HepG2 (cell line): Measurements from ENCODE around the gene GSK3A. TPM values are rescaled to one million over a fixed set of nuclear protein-coding genes. Genes with fewer than 3 reads are reported as not detected.

Experiments used
- ADNP ChIP-seq: sonication (generic); formaldehyde crosslinking; IDR thresholded peaks from 2 replicates; pipeline ENCODE4 v1.4.0; 2020; ENCODE audit warnings: missing genetic modification reagents
- ATF1 ChIP-seq: IDR thresholded peaks from 2 replicates; pipeline ENCODE4 v1.6.1; 2016; ENCODE audit warnings: mild to moderate bottlenecking, control low read depth
- BRF2 ChIP-seq: sonication (generic); formaldehyde crosslinking; IDR thresholded peaks from 2 replicates; pipeline ENCODE4 v1.8.1; 2022; ENCODE audit warnings: mild to moderate bottlenecking, missing genetic modification reagents
- CCAR2 ChIP-seq: fragments of 200-400 bp; formaldehyde crosslinking; optimal IDR thresholded peaks from 2 replicates; pipeline ENCODE3; 2018; ENCODE audit warnings: low read depth, mild to moderate bottlenecking, low read length, moderate library complexity
- CCDC6 ChIP-seq: sonication (generic); formaldehyde crosslinking; IDR thresholded peaks from 2 replicates; pipeline ENCODE4 v1.8.1; 2022; ENCODE audit warnings: mild to moderate bottlenecking, missing genetic modification reagents, moderate library complexity
- FOXC1 ChIP-seq: sonication (generic); formaldehyde crosslinking; IDR thresholded peaks from 2 replicates; pipeline ENCODE4 v1.8.0; 2022; ENCODE audit warnings: mild to moderate bottlenecking, missing genetic modification reagents, borderline replicate concordance
- GABPB1 ChIP-seq: IDR thresholded peaks from 2 replicates; pipeline ENCODE4 v1.6.1; 2016; ENCODE audit warnings: mild to moderate bottlenecking, missing genetic modification reagents, moderate library complexity, missing compliant biosample characterization
- IKZF4 ChIP-seq: sonication (generic); formaldehyde crosslinking; IDR thresholded peaks from 2 replicates; pipeline ENCODE4 v1.5.1; 2020; ENCODE audit warnings: borderline replicate concordance, mild to moderate bottlenecking, low read depth, missing genetic modification reagents; ENCODE audit errors: not compliant biosample characterization
- KAT2B ChIP-seq: fragments of 150-350 bp; IDR thresholded peaks from 2 replicates; pipeline ENCODE4 v1.6.1; 2014; ENCODE audit warnings: low read depth, low read length, borderline replicate concordance
- KDM5A ChIP-seq: fragments of 200-600 bp; sonication (generic); IDR thresholded peaks from 2 replicates; pipeline ENCODE4 v1.7.0; 2018; ENCODE audit warnings: antibody characterized with exemption, mild to moderate bottlenecking, low read length, borderline replicate concordance
- KLF16 ChIP-seq, 2 experiments: sonication (generic) in 1 of 2; formaldehyde crosslinking in 1 of 2; IDR thresholded peaks; 2 replicates each; pipeline versions ENCODE4 v1.6.1 to v1.8.0; 2016 to 2023; ENCODE audit warnings: missing genetic modification reagents in 2 of 2, missing compliant biosample characterization in 1 of 2
- KLF6 ChIP-seq: IDR thresholded peaks from 2 replicates; pipeline ENCODE4 v1.8.0; 2016; ENCODE audit warnings: missing biosample characterization, missing genetic modification reagents
- NCOA5 ChIP-seq: sonication (generic); formaldehyde crosslinking; IDR thresholded peaks from 2 replicates; pipeline ENCODE4 v1.4.0; 2020; ENCODE audit warnings: missing genetic modification reagents
- RAD21 ChIP-seq: fragments of 450-650 bp; formaldehyde crosslinking; IDR thresholded peaks from 2 replicates; pipeline ENCODE4 v1.5.0; 2020; ENCODE audit warnings: mild to moderate bottlenecking
- SATB2 ChIP-seq: sonication (generic); formaldehyde crosslinking; IDR thresholded peaks from 2 replicates; pipeline ENCODE4 v1.5.0; 2020; ENCODE audit warnings: missing genetic modification reagents
- SNRNP70 ChIP-seq: fragments of 200-400 bp; formaldehyde crosslinking; IDR thresholded peaks from 2 replicates; pipeline ENCODE4 v1.6.1; 2017; ENCODE audit warnings: mild to moderate bottlenecking, low read depth, low read length, moderate library complexity
- TGIF2 ChIP-seq: IDR thresholded peaks from 2 replicates; pipeline ENCODE4 v1.6.1; 2016; ENCODE audit warnings: control low read depth, missing compliant biosample characterization
- TIGD3 ChIP-seq: sonication (generic); formaldehyde crosslinking; IDR thresholded peaks from 2 replicates; pipeline ENCODE4 v1.5.1; 2020; ENCODE audit warnings: mild to moderate bottlenecking, missing genetic modification reagents, borderline replicate concordance
- ZBTB1 ChIP-seq: sonication (generic); formaldehyde crosslinking; IDR thresholded peaks from 2 replicates; pipeline ENCODE4 v1.4.0; 2020; ENCODE audit warnings: missing genetic modification reagents, borderline replicate concordance
- ZMYM4 ChIP-seq: sonication (generic); formaldehyde crosslinking; IDR thresholded peaks from 2 replicates; pipeline ENCODE4 v1.8.1; 2023; ENCODE audit warnings: mild to moderate bottlenecking, missing genetic modification reagents
- ZNF17 ChIP-seq: sonication (generic); formaldehyde crosslinking; IDR thresholded peaks from 2 replicates; pipeline ENCODE4 v1.5.0; 2020; ENCODE audit warnings: mild to moderate bottlenecking, missing genetic modification reagents
- ZNF235 ChIP-seq: sonication (generic); formaldehyde crosslinking; IDR thresholded peaks from 2 replicates; pipeline ENCODE4 v1.8.1; 2023; ENCODE audit warnings: mild to moderate bottlenecking, missing genetic modification reagents, borderline replicate concordance
- ZNF446 ChIP-seq: sonication (generic); formaldehyde crosslinking; IDR thresholded peaks from 2 replicates; pipeline ENCODE4 v1.5.0; 2020; ENCODE audit warnings: mild to moderate bottlenecking, missing genetic modification reagents
- ZNF543 ChIP-seq: sonication (generic); formaldehyde crosslinking; IDR thresholded peaks from 2 replicates; pipeline ENCODE4 v1.4.0; 2020; ENCODE audit warnings: mild to moderate bottlenecking, missing genetic modification reagents
- ZNF605 ChIP-seq: sonication (generic); formaldehyde crosslinking; IDR thresholded peaks from 2 replicates; pipeline ENCODE4 v1.8.0; 2022; ENCODE audit warnings: mild to moderate bottlenecking, missing genetic modification reagents
- ZNF704 ChIP-seq: sonication (generic); formaldehyde crosslinking; IDR thresholded peaks from 2 replicates; pipeline ENCODE4 v1.8.1; 2023; ENCODE audit warnings: mild to moderate bottlenecking, inconsistent platforms, moderate library complexity, missing genetic modification reagents, borderline replicate concordance
- polyA plus RNA-seq, 8 experiments: library from polyadenylated mRNA; depleted of rRNA in 3 of 8; stranded (reverse) in 7 of 8; unstranded in 1 of 8; fragments of >200 nt; fragmentation: Illumina TruSeq in 4 of 8; extraction: Trizol in 4 of 8; gene quantifications; 2 replicates each; pipeline versions ENCODE4 v1.2.1 to v1.2.3, GENCODE V29; 2011 to 2016; ENCODE audit warnings: low read depth in 4 of 8, missing spikeins in 1 of 8, mixed read lengths in 1 of 8; ENCODE audit not compliant: insufficient read depth in 1 of 8
- total RNA-seq, 5 experiments: library from RNA; depleted of rRNA; stranded (reverse); fragments of >200 nt; fragmentation: Illumina TruSeq; extraction: Trizol; gene quantifications; 2 replicates each; pipeline ENCODE4 v1.2.3, GENCODE V29; 2016; ENCODE audit warnings: low read depth in 1 of 5
- TF ChIP-seq, protein P1 (sequence below): sonication (generic); formaldehyde crosslinking; IDR thresholded peaks from 2 replicates; pipeline ENCODE4 v1.5.0; 2020; ENCODE audit warnings: mild to moderate bottlenecking, low read depth, missing genetic modification reagents, borderline replicate concordance

The GSK3A gene
- total and polyA plus RNA-seq, 2 of the 13 experiments (the other 11 are each of a cell fraction or from before 2014, with no cell fraction given), result 16.9 to 52.5 TPM

DNA sequence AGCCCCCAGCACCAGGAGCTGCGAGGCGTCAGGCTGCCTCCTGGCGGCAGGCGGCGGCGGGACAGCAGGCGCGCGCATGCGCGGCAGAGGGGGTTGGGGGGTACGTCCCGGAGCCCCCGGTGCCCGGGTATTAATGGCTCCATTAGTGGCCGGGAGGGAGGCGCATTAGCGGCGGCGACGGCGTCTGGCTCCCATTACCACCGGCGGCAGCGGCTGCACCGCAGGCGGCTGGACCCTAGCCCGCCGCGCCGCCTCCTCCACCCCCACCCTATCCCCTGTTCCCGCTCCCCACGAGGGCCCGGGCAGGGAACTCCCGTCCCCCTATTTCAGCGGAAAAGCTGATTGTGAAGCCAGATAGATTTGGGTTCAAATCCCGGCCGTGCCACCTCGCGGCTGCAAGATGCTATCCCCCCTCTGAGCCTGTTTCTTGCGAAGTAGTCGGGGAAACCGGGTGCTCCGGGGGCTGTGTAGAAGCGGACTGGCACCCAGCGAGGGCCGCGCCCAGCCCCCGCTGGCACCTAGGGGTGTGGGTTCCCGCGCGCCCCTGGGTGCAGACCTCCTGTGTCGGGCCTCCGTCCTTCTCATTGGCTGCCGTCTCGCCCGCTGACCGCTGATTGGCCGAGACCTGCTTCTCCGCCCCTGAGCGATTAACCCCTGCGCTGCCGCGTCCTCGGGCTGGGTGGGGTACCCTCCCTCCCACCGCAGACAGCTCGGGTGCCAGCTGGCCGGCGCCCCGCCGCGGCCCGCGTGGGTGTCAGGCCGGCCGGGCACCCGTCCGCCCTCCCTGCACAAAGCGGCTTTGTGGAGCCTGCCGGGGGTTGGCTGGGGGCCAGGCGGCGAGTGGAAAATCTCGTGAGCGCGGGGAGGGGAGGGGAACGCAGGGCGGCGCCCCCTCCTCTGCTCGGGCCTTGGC is 37.8 kb upstream of the GSK3A start (continued):
- TF ChIP-seq ZMYM4 (CRISPR knock-in tag), result no peak
- no peak for TF ChIP-seq ADNP
- no peak for TF ChIP-seq BRF2 (CRISPR knock-in tag)
- TF ChIP-seq, protein P1, sequence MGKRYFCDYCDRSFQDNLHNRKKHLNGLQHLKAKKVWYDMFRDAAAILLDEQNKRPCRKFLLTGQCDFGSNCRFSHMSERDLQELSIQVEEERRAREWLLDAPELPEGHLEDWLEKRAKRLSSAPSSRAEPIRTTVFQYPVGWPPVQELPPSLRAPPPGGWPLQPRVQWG, result no peak
- TF ChIP-seq KAT2B, result no peak
- TF ChIP-seq FOXC1 (CRISPR knock-in tag), result no peak
- TF ChIP-seq ZNF17 (CRISPR knock-in tag), result no peak
- no peak for TF ChIP-seq ZNF235 (CRISPR knock-in tag)
- TF ChIP-seq TIGD3 (CRISPR knock-in tag), result peak; percentile 60; the same call in 1 of the 2 replicates
- TF ChIP-seq GABPB1, result peak; percentile 29; the same call in 1 of the 2 replicates
- TF ChIP-seq SATB2, result 0 out of 2 replicates have a peak, but pooled peaks have one; percentile 58
- peak; percentile 44; the same call in 1 of the 2 replicates for TF ChIP-seq ZNF704 (CRISPR knock-in tag)
- TF ChIP-seq ZNF446 (CRISPR knock-in tag), result 0 out of 2 replicates have a peak, but pooled peaks have one; percentile 34
- TF ChIP-seq CCAR2, result no peak
- no peak for TF ChIP-seq SNRNP70
- TF ChIP-seq NCOA5 (CRISPR knock-in tag), result no peak
- TF ChIP-seq RAD21, result peak; percentile 89
- no peak for TF ChIP-seq KLF6 (CRISPR knock-in tag)
- TF ChIP-seq TGIF2 (CRISPR knock-in tag), result no peak
- TF ChIP-seq ZNF605 (CRISPR knock-in tag), result no peak
- no peak for TF ChIP-seq IKZF4 (CRISPR knock-in tag)
- TF ChIP-seq ZNF543 (CRISPR knock-in tag), result peak; percentile 59; the same call in 1 of the 2 replicates
- TF ChIP-seq CCDC6 (CRISPR knock-in tag), result no peak
- no peak for TF ChIP-seq ZBTB1 (CRISPR knock-in tag)
- TF ChIP-seq ATF1 (CRISPR knock-in tag), result no peak
- peak; percentile 62; the same call in 1 of the 2 replicates for TF ChIP-seq KDM5A
- no peak for TF ChIP-seq KLF16 (CRISPR knock-in tag; IDR thresholded peaks at IDR 0.05)
